ENCODE results near the gene IFT27. TPM values are rescaled to one million over a fixed set of nuclear protein-coding genes. Genes with fewer than 3 reads are reported as not detected.
A peak's percentile ranks its signal among the peaks of the same experiment; 100 is the strongest.

Gene IFT27
- total RNA-seq, 4 donors from 2014 or later: 5.8 to 22.7 (median 12.9) TPM

- Histone ChIP-seq H3K27ac (no peak overlapping the region), H3K4me1 (peaks cover 0 to under 1% (median 0%) of the 10 kb centered on the region in 4 donors), H3K36me3 (no peaks in the 10 kb centered on the region), H3K9me3 (no peaks in the 10 kb centered on the region), H3K27me3 (peaks cover 18% of the 10 kb centered on the region), H3K4me3 (no peak overlapping the region)
- in situ Hi-C loops (cut with MboI; ENCODE audit: low pct_ligation_motif_present in 1 of 4, low pct_unique_long_range_greater_than_20kb in 1 of 4, low sequenced_read_pairs in 3 of 4): loop anchor here (10.0 to 25.0 kb wide), 2 partner anchors 187 to 425 kb away; partner anchors contain the start of gene SSTR3 (in 1 of the 4)
- TF ChIP-seq POLR2A (IDR thresholded peaks at IDR 0.05) (no peak), EP300 (IDR thresholded peaks at IDR 0.05; ENCODE audit: low read depth) (no peak), POLR2AphosphoS5 (IDR thresholded peaks at IDR 0.05) (no peak), CTCF (IDR thresholded peaks at IDR 0.05) (no peak)
- no peak for DNase-seq
- intact Hi-C loops (cut with DNase I; ENCODE audit: low total_unique reads): no loop called here
- 44 to 69% methylated on average over 3 to 17 of the region's 17 CpGs for WGBS, 2 donors (ENCODE audit: low coverage in 1 of 2)
Measured at GRCh38 chr22:36787204-36787988, 11.5 kb upstream of the IFT27 start.

GRCh38 chr22:36783743-36784142, 7.8 kb upstream of the IFT27 start:
- Histone ChIP-seq H3K4me3 (no peak overlapping the region), H3K27ac (no peak overlapping the region), H3K36me3 (no peaks in the 10 kb centered on the region), H3K4me1 (peaks cover 0 to 11% (median 4%) of the 10 kb centered on the region in 4 donors), H3K9me3 (no peaks in the 10 kb centered on the region), H3K27me3 (peaks cover 2% of the 10 kb centered on the region)
- 69% methylated on average over 2 of the region's 2 CpGs; no CpG with 5 or more reads in 1 of the 2 donors for WGBS, 2 donors (ENCODE audit: low coverage in 1 of 2)
- in situ Hi-C loops (cut with MboI; ENCODE audit: low pct_ligation_motif_present in 1 of 4, low pct_unique_long_range_greater_than_20kb in 1 of 4, low sequenced_read_pairs in 3 of 4): loop anchor here (10.0 to 25.0 kb wide), 2 partner anchors 191 to 429 kb away; partner anchors contain the start of gene SSTR3 (in 1 of the 4)
- TF ChIP-seq POLR2AphosphoS5 (IDR thresholded peaks at IDR 0.05) (no peak), EP300 (IDR thresholded peaks at IDR 0.05; ENCODE audit: low read depth) (no peak), CTCF (IDR thresholded peaks at IDR 0.05) (no peak), POLR2A (IDR thresholded peaks at IDR 0.05) (no peak)
- DNase-seq: no peak
- intact Hi-C loops (cut with DNase I; ENCODE audit: low total_unique reads): loop anchor here (5.0 kb wide), 1 partner anchor 194 kb away; no protein-coding TSS in a partner anchor

- Histone ChIP-seq H3K27me3 (peaks cover 2% of the 10 kb centered on the region), H3K36me3 (no peaks in the 10 kb centered on the region), H3K27ac (peak overlapping the region in 3 of 4 donors; percentile 33 to 64 (median 59)), H3K4me1 (peaks cover 0 to 11% (median 4%) of the 10 kb centered on the region in 4 donors), H3K4me3 (no peak overlapping the region), H3K9me3 (no peaks in the 10 kb centered on the region)
- TF ChIP-seq CTCF (IDR thresholded peaks at IDR 0.05) (peak; percentile 91 to 94 (median 93)), POLR2A (IDR thresholded peaks at IDR 0.05) (no peak), EP300 (IDR thresholded peaks at IDR 0.05; ENCODE audit: low read depth) (no peak), POLR2AphosphoS5 (IDR thresholded peaks at IDR 0.05) (peak in 1 of 3 donors; percentile 20)
- peak; percentile 88 for DNase-seq
- intact Hi-C loops (cut with DNase I; ENCODE audit: low total_unique reads): loop anchor here (5.0 kb wide), 1 partner anchor 195 kb away; no protein-coding TSS in a partner anchor
- WGBS, 2 donors (ENCODE audit: low coverage in 1 of 2): 19% methylated on average over 33 of the region's 33 CpGs; no CpG with 5 or more reads in 1 of the 2 donors
- in situ Hi-C loops (cut with MboI; ENCODE audit: low pct_ligation_motif_present in 1 of 4, low pct_unique_long_range_greater_than_20kb in 1 of 4, low sequenced_read_pairs in 3 of 4): loop anchor here (10.0 to 25.0 kb wide), 2 partner anchors 193 to 430 kb away; partner anchors contain the start of gene SSTR3 (in 1 of the 4)
Measured at GRCh38 chr22:36781656-36782627, 6.0 kb upstream of the IFT27 start.

Data from transverse colon (tissue), 4 donors.